ENCODE data around the gene IRX3. TPM values are rescaled to one million over a fixed set of nuclear protein-coding genes. Genes with fewer than 3 reads are reported as not detected.

IRX3 gene
- total RNA-seq: 10 to 100 TPM; 33.2 to 95.1 TPM

DNA sequence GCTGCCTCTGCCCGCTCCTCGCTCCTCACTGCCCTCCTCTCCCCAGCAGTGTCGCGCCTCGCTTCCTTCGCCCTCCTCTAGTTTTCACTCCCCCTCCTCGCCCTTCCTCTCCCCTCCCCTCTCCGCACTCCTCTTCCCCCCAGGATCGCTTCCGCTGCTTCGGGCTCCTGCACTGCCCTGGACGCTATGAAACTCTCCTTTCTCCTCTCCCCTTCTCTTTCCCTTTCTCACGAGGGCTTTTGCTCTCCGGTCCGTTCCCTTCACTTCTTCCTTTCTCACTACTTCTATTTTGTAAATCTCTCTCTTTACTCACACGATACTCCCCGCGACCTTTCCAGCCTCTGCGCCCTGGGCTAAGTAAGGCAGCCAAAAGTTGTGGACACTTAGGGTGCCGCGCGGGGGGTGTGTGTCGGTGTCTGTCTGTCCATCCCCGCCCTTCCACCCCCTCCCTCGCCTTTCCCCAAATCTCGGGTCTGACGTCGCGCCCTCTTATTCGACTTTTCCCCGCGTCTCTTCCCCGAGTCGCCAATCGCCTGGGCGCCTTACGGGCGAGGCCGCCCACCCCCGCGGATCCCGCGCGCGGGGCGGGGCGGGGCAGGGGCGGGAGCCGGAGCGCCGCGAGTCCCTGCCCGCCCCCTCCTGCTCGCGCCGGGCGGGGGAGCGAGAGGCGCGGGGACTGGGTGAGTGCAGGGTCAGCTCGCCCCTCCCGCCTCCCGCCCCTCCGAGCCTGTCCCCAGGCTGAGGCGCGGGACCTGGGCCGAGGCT is at the start of gene IRX3:
Gene IRX3 (minus strand): TSS at position 422 of the 765 bp plus-strand sequence. CDS start 737 bp downstream, outside the sequence.
- no peaks in the 10 kb centered on the region for H3K27me3 ChIP-seq (replicated peaks; ENCODE audit: insufficient read depth)
- under 1% methylated on average over 51 of the region's 67 CpGs for WGBS
- no peaks in the 10 kb centered on the region for H3K9me3 ChIP-seq
- peak within 1 kb of the TSS; percentile 97 to 98 for H3K27ac ChIP-seq
- peak within 1 kb of the TSS; percentile 54 to 87 for H3K4me3 ChIP-seq
- peaks cover 0 to 6% of the 10 kb centered on the region in 2 donors for H3K36me3 ChIP-seq
- DNase-seq (ENCODE audit: low spot score): peak; percentile 95
- intact Hi-C loops (cut with DNase I): loop anchor here (10.0 kb wide), 1 partner anchor 372 kb away; no protein-coding TSS in a partner anchor
- H3K4me1 ChIP-seq (replicated peaks): no peaks in the 10 kb centered on the region
- TF ChIP-seq, protein P1, sequence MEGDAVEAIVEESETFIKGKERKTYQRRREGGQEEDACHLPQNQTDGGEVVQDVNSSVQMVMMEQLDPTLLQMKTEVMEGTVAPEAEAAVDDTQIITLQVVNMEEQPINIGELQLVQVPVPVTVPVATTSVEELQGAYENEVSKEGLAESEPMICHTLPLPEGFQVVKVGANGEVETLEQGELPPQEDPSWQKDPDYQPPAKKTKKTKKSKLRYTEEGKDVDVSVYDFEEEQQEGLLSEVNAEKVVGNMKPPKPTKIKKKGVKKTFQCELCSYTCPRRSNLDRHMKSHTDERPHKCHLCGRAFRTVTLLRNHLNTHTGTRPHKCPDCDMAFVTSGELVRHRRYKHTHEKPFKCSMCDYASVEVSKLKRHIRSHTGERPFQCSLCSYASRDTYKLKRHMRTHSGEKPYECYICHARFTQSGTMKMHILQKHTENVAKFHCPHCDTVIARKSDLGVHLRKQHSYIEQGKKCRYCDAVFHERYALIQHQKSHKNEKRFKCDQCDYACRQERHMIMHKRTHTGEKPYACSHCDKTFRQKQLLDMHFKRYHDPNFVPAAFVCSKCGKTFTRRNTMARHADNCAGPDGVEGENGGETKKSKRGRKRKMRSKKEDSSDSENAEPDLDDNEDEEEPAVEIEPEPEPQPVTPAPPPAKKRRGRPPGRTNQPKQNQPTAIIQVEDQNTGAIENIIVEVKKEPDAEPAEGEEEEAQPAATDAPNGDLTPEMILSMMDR (IDR thresholded peaks at IDR 0.05): peak in 1 of 4 experiments; percentile 11
- TF ChIP-seq POLR2A (IDR thresholded peaks at IDR 0.05) (peak; percentile 54), POLR2AphosphoS5 (IDR thresholded peaks at IDR 0.05) (peak; percentile 77)

DNA sequence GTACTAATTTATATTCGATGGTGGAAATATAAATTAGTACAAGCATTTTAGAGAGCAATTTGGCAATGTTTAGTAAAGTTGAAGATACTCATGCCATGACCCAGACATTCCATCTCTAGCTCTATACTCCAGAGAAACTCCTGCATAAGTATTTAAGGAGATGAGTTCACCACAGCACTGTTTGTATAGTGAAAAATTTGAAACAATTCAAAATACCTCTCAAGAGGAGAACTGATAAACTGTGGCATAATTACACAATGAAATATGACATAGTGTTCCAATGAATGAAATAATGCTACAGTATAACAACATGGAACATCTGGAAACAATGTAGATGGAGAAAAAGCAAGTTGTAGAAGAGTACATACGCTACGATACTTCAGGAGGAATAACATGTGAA is 48.6 kb upstream of the IRX3 start:
- intact Hi-C loops (cut with DNase I): no loop called here
- WGBS: 84% methylated on average over 3 of the region's 3 CpGs

DNA sequence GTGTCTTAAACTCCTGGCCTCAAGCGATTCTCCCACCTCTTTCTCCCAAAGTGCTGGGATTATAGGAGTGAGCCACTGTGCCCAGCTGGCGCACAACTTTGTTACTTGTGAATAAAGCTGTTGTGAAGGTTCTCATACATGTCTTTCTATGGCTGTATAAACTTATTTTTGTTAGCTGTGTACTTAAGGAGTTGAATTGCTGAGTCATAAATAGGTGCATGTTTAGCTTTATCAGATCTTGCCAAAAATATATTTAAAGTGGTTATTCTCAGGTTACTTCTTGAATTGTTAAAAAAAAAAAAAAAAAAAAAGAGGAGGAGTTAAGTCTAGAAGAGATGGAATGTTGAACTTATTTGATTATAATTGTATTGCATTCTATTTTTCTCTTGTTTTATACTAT is 47.6 kb upstream of the IRX3 start:
- intact Hi-C loops (cut with DNase I): no loop called here
- 67% methylated on average over 2 of the region's 2 CpGs for WGBS
- H3K27ac ChIP-seq: no peak overlapping the region

More for the DNA sequence above, 48.6 kb upstream of the IRX3 start:
- H3K9me3 ChIP-seq: no peaks in the 10 kb centered on the region
- TF ChIP-seq, protein P1 (IDR thresholded peaks at IDR 0.05): no peak
- TF ChIP-seq POLR2A (IDR thresholded peaks at IDR 0.05) (no peak), POLR2AphosphoS5 (IDR thresholded peaks at IDR 0.05) (no peak)
- H3K27me3 ChIP-seq (replicated peaks; ENCODE audit: insufficient read depth): no peaks in the 10 kb centered on the region
- no peak overlapping the region for H3K27ac ChIP-seq
- no peak overlapping the region for H3K4me3 ChIP-seq
- no peaks in the 10 kb centered on the region for H3K4me1 ChIP-seq (replicated peaks)
- no peaks in the 10 kb centered on the region for H3K36me3 ChIP-seq
- no peak for DNase-seq (ENCODE audit: low spot score)

DNA sequence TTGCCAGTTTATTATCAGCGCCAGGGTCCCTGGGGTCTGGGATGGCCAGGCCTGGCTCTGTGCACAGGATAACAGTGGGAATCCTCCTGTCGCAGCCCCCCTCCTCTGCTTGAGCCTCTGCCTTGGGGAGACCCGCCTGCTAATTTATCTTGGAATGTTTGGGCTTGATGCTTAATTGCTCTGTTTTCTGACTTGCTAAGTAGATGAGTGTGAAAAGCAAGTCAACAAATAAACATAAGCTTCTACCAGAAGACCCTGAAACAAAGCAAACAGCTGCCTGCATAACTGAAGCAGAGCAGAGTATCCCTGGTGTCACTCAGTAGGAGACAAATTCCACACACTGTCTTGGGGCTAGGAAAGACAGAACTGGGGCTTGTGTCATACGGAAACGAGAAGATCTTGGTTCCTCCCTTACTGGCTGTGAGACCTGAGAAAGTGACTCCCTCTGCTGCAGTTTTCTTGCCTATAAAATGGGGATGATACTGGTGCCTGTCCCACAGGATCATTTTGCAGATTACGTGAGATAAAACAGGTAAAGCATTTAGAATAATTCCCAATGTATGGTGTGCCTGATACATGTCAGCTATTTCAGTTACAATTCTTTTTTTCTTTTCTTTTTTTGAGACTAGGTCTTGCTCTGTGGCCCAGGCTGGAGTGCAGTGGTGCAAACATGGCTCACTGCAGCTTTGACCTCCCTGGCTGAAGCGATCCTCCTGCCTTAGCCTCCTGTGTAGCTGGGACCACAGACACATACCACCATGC is 44.8 kb upstream of the IRX3 start:
- Histone ChIP-seq H3K27me3 (replicated peaks; ENCODE audit: insufficient read depth) (no peaks in the 10 kb centered on the region), H3K4me3 (no peak overlapping the region), H3K9me3 (no peaks in the 10 kb centered on the region), H3K27ac (no peak overlapping the region), H3K36me3 (no peaks in the 10 kb centered on the region), H3K4me1 (replicated peaks) (no peaks in the 10 kb centered on the region)
- no peak for TF ChIP-seq POLR2A (IDR thresholded peaks at IDR 0.05)
- TF ChIP-seq POLR2AphosphoS5 (IDR thresholded peaks at IDR 0.05): no peak
- TF ChIP-seq, protein P1 (IDR thresholded peaks at IDR 0.05): no peak
- WGBS: 71% methylated on average over 7 of the region's 7 CpGs
- DNase-seq (ENCODE audit: low spot score): no peak
- intact Hi-C loops (cut with DNase I): no loop called here

More for the DNA sequence above, 47.6 kb upstream of the IRX3 start:
- H3K27me3 ChIP-seq (replicated peaks; ENCODE audit: insufficient read depth): no peaks in the 10 kb centered on the region
- no peak overlapping the region for H3K4me3 ChIP-seq
- no peaks in the 10 kb centered on the region for H3K4me1 ChIP-seq (replicated peaks)
- no peak for DNase-seq (ENCODE audit: low spot score)
- no peaks in the 10 kb centered on the region for H3K9me3 ChIP-seq
- H3K36me3 ChIP-seq: no peaks in the 10 kb centered on the region
- TF ChIP-seq, protein P1 (IDR thresholded peaks at IDR 0.05): no peak
- TF ChIP-seq POLR2A (IDR thresholded peaks at IDR 0.05) (no peak), POLR2AphosphoS5 (IDR thresholded peaks at IDR 0.05) (no peak)

All from prostate gland (tissue), 2 donors.